Measurements from ENCODE around the gene GRIN1. TPM values are rescaled to one million over a fixed set of nuclear protein-coding genes. Genes with fewer than 3 reads are reported as not detected.

Gene GRIN1
- not detected for total RNA-seq
- polyA plus RNA-seq: not detected
- long read RNA-seq, donor 1: 0 reads
- long read RNA-seq, donor 2: 0 reads

DNA sequence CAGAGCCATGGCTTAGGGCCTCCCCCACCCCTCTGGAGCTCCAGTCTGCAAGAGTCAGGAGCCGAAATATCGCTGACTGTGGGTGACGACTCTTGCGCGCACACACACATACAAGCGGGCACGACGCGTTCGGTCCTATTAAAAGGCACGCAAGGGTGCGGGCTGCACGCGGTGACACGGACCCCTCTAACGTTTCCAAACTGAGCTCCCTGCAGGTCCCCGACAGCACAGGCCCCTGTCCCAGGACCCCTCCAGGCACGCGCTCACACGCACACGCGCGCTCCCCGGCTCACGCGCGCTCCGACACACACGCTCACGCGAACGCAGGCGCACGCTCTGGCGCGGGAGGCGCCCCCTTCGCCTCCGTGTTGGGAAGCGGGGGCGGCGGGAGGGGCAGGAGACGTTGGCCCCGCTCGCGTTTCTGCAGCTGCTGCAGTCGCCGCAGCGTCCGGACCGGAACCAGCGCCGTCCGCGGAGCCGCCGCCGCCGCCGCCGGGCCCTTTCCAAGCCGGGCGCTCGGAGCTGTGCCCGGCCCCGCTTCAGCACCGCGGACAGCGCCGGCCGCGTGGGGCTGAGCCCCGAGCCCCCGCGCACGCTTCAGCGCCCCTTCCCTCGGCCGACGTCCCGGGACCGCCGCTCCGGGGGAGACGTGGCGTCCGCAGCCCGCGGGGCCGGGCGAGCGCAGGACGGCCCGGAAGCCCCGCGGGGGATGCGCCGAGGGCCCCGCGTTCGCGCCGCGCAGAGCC lies at the start of gene GRIN1:
GRIN1 (plus strand) TSS at position 433 of the 746 bp plus-strand sequence. CDS start 333 bp downstream, outside the sequence.
- intact Hi-C loops (cut with DNase I): no loop called here
- Histone ChIP-seq H3K4me3 (ENCODE audit: low read length in 2 of 2) (no peak within 1 kb of the TSS), H3K27me3 (ENCODE audit: control insufficient read depth in 1 of 2, insufficient read depth in 2 of 2, low read length in 1 of 2) (no peaks in the 10 kb centered on the region), H3K4me1 (ENCODE audit: control insufficient read depth in 1 of 2, insufficient read depth in 2 of 2, low read length in 2 of 2) (no peaks in the 10 kb centered on the region), H3K36me3 (ENCODE audit: control insufficient read depth in 1 of 2, insufficient read depth in 2 of 2, low read length in 1 of 2) (no peaks in the 10 kb centered on the region), H3K9me3 (ENCODE audit: control insufficient read depth, low read length) (no peaks in the 10 kb centered on the region), H3K27ac (ENCODE audit: low read depth in 1 of 2, low read length in 2 of 2) (no peak within 1 kb of the TSS)
- ATAC-seq (ENCODE audit: low FRiP score) (no peak), DNase-seq (no peak)
- 4% methylated on average over 89 to 104 of the region's 104 CpGs for WGBS, 2 donors

DNA sequence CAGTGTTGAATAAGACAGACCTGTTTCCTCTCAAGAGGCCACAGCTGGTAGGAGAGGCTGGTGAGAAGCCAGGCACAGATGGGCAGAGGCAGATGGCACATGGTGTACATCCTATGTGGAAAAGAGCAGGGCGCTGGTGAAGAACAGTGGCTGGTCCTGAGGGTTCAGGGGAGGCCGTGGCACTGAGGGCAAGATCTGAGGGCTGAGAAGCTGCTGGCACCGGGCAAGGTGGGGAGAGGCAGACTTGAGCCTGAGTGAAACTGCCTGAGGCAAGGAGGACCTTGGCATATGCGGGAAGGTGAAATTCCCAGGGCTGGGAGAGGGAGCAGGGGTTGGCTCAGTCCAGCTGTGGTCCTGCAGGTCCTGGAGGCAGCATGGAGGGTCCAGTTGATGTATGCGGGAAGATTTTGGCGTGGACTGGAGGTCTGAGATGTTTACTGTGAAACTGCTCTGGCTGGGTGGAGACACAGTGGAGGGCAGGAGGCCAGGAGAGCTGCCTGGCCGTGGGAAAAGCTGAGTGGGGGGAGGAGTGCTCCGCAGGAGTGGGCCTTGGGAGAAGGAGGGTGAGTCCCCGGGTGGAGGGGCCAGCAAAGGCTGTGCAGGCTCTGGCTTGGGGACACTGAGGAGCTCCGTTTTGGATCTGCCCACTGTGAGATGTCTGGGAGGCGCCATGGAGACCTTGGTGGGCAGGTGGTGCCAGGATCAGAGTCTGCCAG lies 49.6 kb upstream of the GRIN1 start:
- no peaks in the 10 kb centered on the region for H3K9me3 ChIP-seq (ENCODE audit: control insufficient read depth, low read length)
- no peaks in the 10 kb centered on the region for H3K36me3 ChIP-seq (ENCODE audit: control insufficient read depth in 1 of 2, insufficient read depth in 2 of 2, low read length in 1 of 2)
- no peaks in the 10 kb centered on the region for H3K4me1 ChIP-seq (ENCODE audit: control insufficient read depth in 1 of 2, insufficient read depth in 2 of 2, low read length in 2 of 2)
- H3K4me3 ChIP-seq (ENCODE audit: low read length in 2 of 2): no peak overlapping the region
- intact Hi-C loops (cut with DNase I): no loop called here
- no peaks in the 10 kb centered on the region for H3K27me3 ChIP-seq (ENCODE audit: control insufficient read depth in 1 of 2, insufficient read depth in 2 of 2, low read length in 1 of 2)
- no peak for ATAC-seq (ENCODE audit: low FRiP score)
- H3K27ac ChIP-seq (ENCODE audit: low read depth in 1 of 2, low read length in 2 of 2): no peak overlapping the region
- no peak for DNase-seq
- 24 to 28% methylated on average over 11 of the region's 11 CpGs for WGBS, 2 donors

DNA sequence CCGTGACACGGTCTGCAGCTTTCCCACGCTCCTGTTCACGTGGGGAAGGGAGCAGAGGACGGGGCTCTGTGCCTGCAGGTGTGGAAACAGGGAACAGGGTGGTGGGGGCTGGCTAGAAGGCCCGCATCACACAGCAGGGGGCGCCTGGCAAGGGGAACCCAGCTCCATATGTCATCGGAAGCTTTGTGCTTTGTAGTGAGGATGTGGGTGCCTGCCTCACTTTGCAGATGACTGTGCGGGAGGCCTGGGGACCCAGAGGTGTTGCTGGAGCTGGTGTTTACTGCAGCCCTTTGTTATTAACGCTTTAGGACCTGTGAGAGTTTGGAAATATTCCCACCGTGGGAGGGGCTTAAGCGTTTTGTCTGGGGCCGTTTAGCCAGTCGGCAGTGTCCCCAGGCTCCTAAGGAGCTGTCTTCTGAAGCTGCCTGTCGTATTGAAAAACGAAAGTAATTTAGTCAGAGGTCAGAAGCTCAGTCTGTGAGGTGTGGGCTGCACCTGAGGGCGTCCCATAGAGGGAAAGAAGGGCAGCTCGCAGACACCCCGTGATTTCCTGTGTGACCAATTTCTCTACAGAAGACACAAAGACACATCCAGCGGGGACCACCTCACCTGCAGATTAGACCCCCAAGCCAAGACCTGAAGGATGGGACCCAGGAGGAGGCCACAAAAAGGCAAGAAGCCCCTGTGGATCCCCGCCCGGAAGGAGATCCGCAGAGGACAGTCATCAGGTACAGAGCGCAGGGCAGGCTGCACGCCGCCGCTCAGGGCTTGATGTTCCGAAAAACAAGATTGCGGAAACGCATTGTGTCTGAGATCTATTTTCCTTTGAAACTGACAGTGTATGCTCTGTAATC lies 43.1 kb upstream of the GRIN1 start:
- ATAC-seq (ENCODE audit: low FRiP score): no peak
- H3K27me3 ChIP-seq (ENCODE audit: control insufficient read depth in 1 of 2, insufficient read depth in 2 of 2, low read length in 1 of 2): no peaks in the 10 kb centered on the region
- H3K9me3 ChIP-seq (ENCODE audit: control insufficient read depth, low read length): no peaks in the 10 kb centered on the region
- H3K4me3 ChIP-seq (ENCODE audit: low read length in 2 of 2): no peak overlapping the region
- peak in 1 of 2 donors; percentile 53 for DNase-seq
- 80 to 83% methylated on average over 30 of the region's 30 CpGs for WGBS, 2 donors
- peaks cover 0 to 3% of the 10 kb centered on the region in 2 donors for H3K36me3 ChIP-seq (ENCODE audit: control insufficient read depth in 1 of 2, insufficient read depth in 2 of 2, low read length in 1 of 2)
- no peak overlapping the region for H3K27ac ChIP-seq (ENCODE audit: low read depth in 1 of 2, low read length in 2 of 2)
- intact Hi-C loops (cut with DNase I): no loop called here
- no peaks in the 10 kb centered on the region for H3K4me1 ChIP-seq (ENCODE audit: control insufficient read depth in 1 of 2, insufficient read depth in 2 of 2, low read length in 2 of 2)

DNA sequence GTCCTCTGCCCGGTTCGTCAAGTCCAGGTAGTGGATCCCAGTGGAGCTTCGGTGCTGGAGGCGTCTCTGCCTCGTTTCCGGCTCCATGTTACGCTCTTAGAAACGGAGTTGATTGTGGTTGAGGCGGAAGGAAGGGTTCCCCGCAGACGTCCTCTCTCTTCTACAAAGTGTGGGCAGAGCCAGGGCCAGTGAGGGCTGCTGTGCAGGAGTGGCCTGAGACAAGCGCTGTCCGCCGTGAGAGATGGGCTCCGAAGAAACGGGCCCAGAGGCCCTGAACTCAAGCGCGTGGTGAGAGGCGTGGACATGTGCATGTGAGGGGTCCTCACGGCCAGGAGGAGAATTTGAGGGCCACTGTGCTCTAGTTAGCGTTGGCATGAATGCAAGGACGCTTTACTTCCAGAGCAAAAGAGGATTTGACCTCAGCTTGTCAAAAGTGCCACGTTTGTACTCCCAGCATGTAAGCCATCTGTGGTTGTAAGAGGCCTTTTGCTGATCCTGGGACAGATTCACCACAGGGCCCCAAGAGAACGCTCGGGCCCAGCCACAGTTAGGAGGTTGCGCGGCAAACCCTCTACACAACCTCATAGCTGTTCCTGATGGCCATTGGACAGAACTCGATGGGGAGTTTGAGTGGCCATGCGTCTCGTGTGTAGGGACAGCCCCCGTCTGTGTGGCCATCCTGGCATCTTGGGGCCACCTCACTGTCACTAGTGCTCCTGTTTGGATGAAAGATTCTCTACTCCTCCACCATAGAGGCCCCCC lies 42.0 kb upstream of the GRIN1 start:
- H3K9me3 ChIP-seq (ENCODE audit: control insufficient read depth, low read length): no peaks in the 10 kb centered on the region
- no peak overlapping the region for H3K4me3 ChIP-seq (ENCODE audit: low read length in 2 of 2)
- intact Hi-C loops (cut with DNase I): no loop called here
- DNase-seq (peak in 1 of 2 donors; percentile 56), ATAC-seq (ENCODE audit: low FRiP score) (no peak)
- WGBS, 2 donors: 93 to 95% methylated on average over 31 of the region's 31 CpGs
- H3K36me3 ChIP-seq (ENCODE audit: control insufficient read depth in 1 of 2, insufficient read depth in 2 of 2, low read length in 1 of 2): peaks cover 0 to 4% of the 10 kb centered on the region in 2 donors
- H3K27ac ChIP-seq (ENCODE audit: low read depth in 1 of 2, low read length in 2 of 2): no peak overlapping the region
- H3K27me3 ChIP-seq (ENCODE audit: control insufficient read depth in 1 of 2, insufficient read depth in 2 of 2, low read length in 1 of 2): no peaks in the 10 kb centered on the region
- H3K4me1 ChIP-seq (ENCODE audit: control insufficient read depth in 1 of 2, insufficient read depth in 2 of 2, low read length in 2 of 2): no peaks in the 10 kb centered on the region

DNA sequence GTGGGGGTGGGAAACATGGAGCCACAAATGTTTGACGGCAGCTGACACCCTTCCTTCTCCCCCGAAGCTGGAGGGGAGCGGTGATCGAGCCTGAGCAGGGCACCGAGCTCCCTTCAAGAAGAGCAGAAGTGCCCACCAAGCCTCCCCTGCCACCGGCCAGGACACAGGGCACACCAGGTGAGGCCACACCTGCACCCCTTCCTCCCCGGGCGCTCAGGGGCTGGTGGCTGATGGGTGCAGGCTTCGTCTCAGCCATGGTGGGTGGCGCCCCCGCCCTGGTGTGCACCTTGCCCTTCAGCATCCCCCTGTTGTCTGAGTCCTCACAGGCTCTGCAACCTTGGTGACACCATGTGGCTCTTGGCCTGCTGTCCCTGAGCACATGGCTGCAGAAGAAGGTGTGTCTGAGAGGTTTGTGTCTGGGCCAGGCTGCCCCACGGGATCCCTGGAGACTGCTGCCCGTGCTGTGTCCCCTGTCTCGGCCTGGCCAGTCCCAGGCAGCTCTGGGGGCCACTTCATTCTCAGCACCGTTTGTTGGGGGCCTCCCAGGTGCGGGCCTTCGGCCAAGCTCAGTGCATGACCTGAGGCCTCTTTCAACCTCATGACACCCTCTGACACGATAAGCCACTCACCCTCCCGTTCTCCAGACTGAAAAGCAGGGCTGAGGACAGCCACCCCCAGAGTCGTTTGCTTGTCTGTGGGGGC lies 41.0 kb upstream of the GRIN1 start:
- Histone ChIP-seq H3K9me3 (ENCODE audit: control insufficient read depth, low read length) (no peaks in the 10 kb centered on the region), H3K4me3 (ENCODE audit: low read length in 2 of 2) (no peak overlapping the region), H3K27me3 (ENCODE audit: control insufficient read depth in 1 of 2, insufficient read depth in 2 of 2, low read length in 1 of 2) (no peaks in the 10 kb centered on the region), H3K27ac (ENCODE audit: low read depth in 1 of 2, low read length in 2 of 2) (no peak overlapping the region), H3K4me1 (ENCODE audit: control insufficient read depth in 1 of 2, insufficient read depth in 2 of 2, low read length in 2 of 2) (no peaks in the 10 kb centered on the region), H3K36me3 (ENCODE audit: control insufficient read depth in 1 of 2, insufficient read depth in 2 of 2, low read length in 1 of 2) (peaks cover 0 to 4% of the 10 kb centered on the region in 2 donors)
- WGBS, 2 donors: 87 to 89% methylated on average over 20 of the region's 20 CpGs
- ATAC-seq (ENCODE audit: low FRiP score) (peak; percentile 31), DNase-seq (peak in 1 of 2 donors; percentile 59)
- intact Hi-C loops (cut with DNase I): no loop called here

DNA sequence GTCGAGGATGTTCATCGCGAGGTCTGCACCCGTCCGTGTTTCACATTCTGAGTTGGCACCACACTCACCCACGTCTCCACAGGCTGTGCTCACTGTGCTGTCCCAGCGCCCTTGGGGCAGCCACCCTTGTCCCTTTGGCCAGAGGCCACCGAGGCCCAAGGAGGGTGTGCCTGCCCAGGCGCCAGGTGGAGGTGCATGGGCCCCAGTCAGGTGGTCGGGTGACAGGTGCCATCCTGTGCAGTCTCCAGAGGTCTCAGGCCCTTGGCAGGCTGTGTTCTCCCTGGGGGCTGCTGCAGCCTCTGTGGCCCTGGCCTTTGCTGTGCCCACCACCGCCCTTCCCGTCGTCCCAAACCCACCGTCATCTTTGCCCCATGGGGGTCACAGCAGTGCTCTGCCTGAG lies 39.7 kb upstream of the GRIN1 start:
- WGBS, 2 donors: 89 to 91% methylated on average over 14 of the region's 14 CpGs
- ATAC-seq (ENCODE audit: low FRiP score) (peak; percentile 53), DNase-seq (no peak)
- Histone ChIP-seq H3K4me3 (ENCODE audit: low read length in 2 of 2) (no peak overlapping the region), H3K4me1 (ENCODE audit: control insufficient read depth in 1 of 2, insufficient read depth in 2 of 2, low read length in 2 of 2) (no peaks in the 10 kb centered on the region), H3K9me3 (ENCODE audit: control insufficient read depth, low read length) (no peaks in the 10 kb centered on the region), H3K27ac (ENCODE audit: low read depth in 1 of 2, low read length in 2 of 2) (no peak overlapping the region), H3K36me3 (ENCODE audit: control insufficient read depth in 1 of 2, insufficient read depth in 2 of 2, low read length in 1 of 2) (peaks cover 0 to 13% of the 10 kb centered on the region in 2 donors), H3K27me3 (ENCODE audit: control insufficient read depth in 1 of 2, insufficient read depth in 2 of 2, low read length in 1 of 2) (no peaks in the 10 kb centered on the region)
- intact Hi-C loops (cut with DNase I): no loop called here

DNA sequence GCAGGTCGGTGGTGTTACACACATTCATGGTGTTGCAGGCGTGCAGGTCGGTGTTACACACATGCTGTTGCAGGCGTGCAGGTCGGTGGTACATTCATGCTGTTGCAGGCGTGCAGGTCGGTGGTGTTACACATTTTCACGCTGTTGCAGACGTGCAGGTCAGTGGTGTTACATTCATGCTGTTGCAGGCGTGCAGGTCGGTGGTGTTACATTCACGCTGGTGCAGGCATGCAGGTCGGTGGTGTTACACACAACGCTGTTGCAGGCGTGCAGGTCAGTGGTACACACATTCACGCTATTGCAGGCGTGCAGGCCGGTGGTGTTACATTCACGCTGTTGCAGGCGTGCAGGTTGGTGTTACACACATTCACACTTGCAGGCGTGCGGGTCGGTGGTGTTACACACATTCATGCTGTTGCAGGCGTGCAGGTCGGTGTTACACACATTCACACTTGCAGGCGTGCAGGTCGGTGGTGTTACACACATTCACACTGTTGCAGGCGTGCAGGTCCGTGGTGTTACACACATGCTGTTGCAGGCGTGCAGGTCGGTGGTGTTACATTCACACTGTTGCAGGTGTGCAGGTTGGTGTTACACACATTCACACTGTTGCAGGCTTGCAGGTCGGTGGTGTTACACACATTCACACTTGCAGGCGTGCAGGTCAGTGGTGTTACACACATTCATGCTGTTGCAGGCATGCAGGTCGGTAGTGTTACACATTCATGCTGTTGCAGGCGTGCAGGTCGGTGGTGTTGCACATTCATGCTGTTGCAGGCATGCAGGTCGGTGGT lies 35.6 kb upstream of the GRIN1 start:
- H3K9me3 ChIP-seq (ENCODE audit: control insufficient read depth, low read length): no peaks in the 10 kb centered on the region
- 93 to 95% methylated on average over 37 of the region's 37 CpGs for WGBS, 2 donors
- H3K4me1 ChIP-seq (ENCODE audit: control insufficient read depth in 1 of 2, insufficient read depth in 2 of 2, low read length in 2 of 2): no peaks in the 10 kb centered on the region
- H3K4me3 ChIP-seq (ENCODE audit: low read length in 2 of 2): no peak overlapping the region
- DNase-seq (no peak), ATAC-seq (ENCODE audit: low FRiP score) (no peak)
- no peak overlapping the region for H3K27ac ChIP-seq (ENCODE audit: low read depth in 1 of 2, low read length in 2 of 2)
- no peaks in the 10 kb centered on the region for H3K27me3 ChIP-seq (ENCODE audit: control insufficient read depth in 1 of 2, insufficient read depth in 2 of 2, low read length in 1 of 2)
- intact Hi-C loops (cut with DNase I): no loop called here
- H3K36me3 ChIP-seq (ENCODE audit: control insufficient read depth in 1 of 2, insufficient read depth in 2 of 2, low read length in 1 of 2): peaks cover 0 to 21% of the 10 kb centered on the region in 2 donors
